HCT116 (cell line): ENCODE measurements around the gene GABRR3. TPM values are rescaled to one million over a fixed set of nuclear protein-coding genes. Genes with fewer than 3 reads are reported as not detected.

ENCODE experiments used
- ATAC-seq: fragments of 200-7000 bp; cut with Tn5 transposase; 2 replicates; pipeline ENCODE4 v1.9.1; 2020; ENCODE audit warnings: mild to moderate bottlenecking, moderate library complexity
- BruUV-seq: library from RNA; stranded (reverse); fragments of 400-500 nt; replicated peaks from 2 replicates; lab custom pipeline; 2021; lab: Mats Ljungman, UMichigan
- CTCF ChIA-PET: fragments of 300-600 bp; sonication (Branson Sonifier 250); formaldehyde crosslinking; loops from one replicate; lab custom pipeline; 2021; ENCODE audit warnings: antibody characterized with exemption; lab: Charles Lee
- POLR2A ChIA-PET: fragments of 300-600, 350-600 bp; sonication (Branson Sonifier 250); formaldehyde crosslinking; loops from one replicate; lab custom pipeline; 2021; ENCODE audit warnings: antibody characterized with exemption; lab: Charles Lee
- RAD21 ChIA-PET, 2 experiments: fragments of 300-600 bp; sonication (Branson Sonifier 250); formaldehyde crosslinking; loops; one replicate each; lab custom pipeline; 2023; ENCODE audit warnings: low total read pairs in 2 of 2; ENCODE audit not compliant: uncharacterized antibody in 2 of 2, unreplicated experiment in 2 of 2, low non-redundant PET in 1 of 2; lab: Charles Lee
- DNase-seq: peaks from one replicate; pipeline ENCODE4 v3.0.0-alpha.2; 2010; ENCODE audit warnings: low read depth, low spot score
- H2AFZ ChIP-seq: fragments of 200-600 bp; shearing (Covaris generic), sonication (generic); 2 replicates; pipeline ENCODE4 v1.6.1; 2017; ENCODE audit warnings: low read depth, mixed run types, mixed read lengths, antibody characterized with exemption, low read length; ENCODE audit not compliant: poor library complexity, severe bottlenecking
- H3K27ac ChIP-seq: 2 replicates; pipeline ENCODE4 v1.5.1; 2012; ENCODE audit warnings: low read depth, low read length
- H3K27me3 ChIP-seq: fragments of 200-600 bp; sonication (generic); 2 replicates; pipeline ENCODE4 v1.6.1; 2016; ENCODE audit warnings: mixed run types, low read length, mixed read lengths; ENCODE audit not compliant: insufficient read depth
- H3K36me3 ChIP-seq, 2 experiments: fragments of 200-500 bp in 1 of 2; fragments of 200-600 bp in 1 of 2; sonication (Bioruptor generic) in 1 of 2; sonication (generic) in 1 of 2; 2 replicates each; pipeline versions ENCODE4 v1.5.1 to v1.6.1; 2014 to 2016; ENCODE audit warnings: low read length in 2 of 2, inconsistent platforms in 1 of 2, mixed read lengths in 1 of 2, mixed run types in 1 of 2; ENCODE audit not compliant: insufficient read depth in 2 of 2, control insufficient read depth in 1 of 2
- H3K4me1 ChIP-seq, 2 experiments: fragments of 200-600 bp in 1 of 2; sonication (generic) in 1 of 2; 2 replicates each; pipeline versions ENCODE4 v1.5.1 to v1.6.1; 2012 to 2017; ENCODE audit warnings: low read length in 2 of 2, inconsistent platforms in 1 of 2, mild to moderate bottlenecking in 1 of 2, mixed read lengths in 1 of 2, mixed run types in 1 of 2, moderate library complexity in 1 of 2; ENCODE audit not compliant: insufficient read depth in 2 of 2, control insufficient read depth in 1 of 2
- H3K4me2 ChIP-seq: fragments of 200-600 bp; sonication (generic); 2 replicates; pipeline ENCODE4 v1.6.1; 2017; ENCODE audit warnings: mixed run types, low read length, mixed read lengths
- H3K4me3 ChIP-seq, 2 experiments: fragments of 200-600 bp in 1 of 2; sonication (generic) in 1 of 2; replicated peaks in 1 of 2; 2 replicates each; pipeline ENCODE4 v1.5.1; 2011 to 2016; ENCODE audit warnings: low read length in 2 of 2, control low read depth in 1 of 2, low read depth in 1 of 2, mild to moderate bottlenecking in 1 of 2, mixed read lengths in 1 of 2, mixed run types in 1 of 2
- H3K79me2 ChIP-seq: fragments of 200-600 bp; sonication (generic); 2 replicates; pipeline ENCODE4 v1.6.1; 2017; ENCODE audit warnings: mild to moderate bottlenecking, mixed run types, low read length, moderate library complexity, mixed read lengths; ENCODE audit not compliant: insufficient read depth
- H3K9ac ChIP-seq: fragments of 200-600 bp; sonication (generic); 2 replicates; pipeline ENCODE4 v1.6.1; 2016; ENCODE audit warnings: low read length, mixed read lengths
- H3K9me2 ChIP-seq: fragments of 200-600 bp; sonication (generic), shearing (Covaris generic); 2 replicates; pipeline ENCODE4 v1.6.1; 2017; ENCODE audit warnings: mixed run types, mild to moderate bottlenecking, moderate library complexity; ENCODE audit not compliant: insufficient read depth
- H3K9me3 ChIP-seq, 2 experiments: fragments of 200-500 bp in 1 of 2; fragments of 200-600 bp in 1 of 2; sonication (Bioruptor generic) in 1 of 2; sonication (generic) in 1 of 2; 2 replicates each; pipeline ENCODE4 v1.6.1; 2014 to 2017; ENCODE audit warnings: low read length in 2 of 2, mixed read lengths in 2 of 2, inconsistent platforms in 1 of 2, low read depth in 1 of 2, mild to moderate bottlenecking in 1 of 2, mixed run types in 1 of 2, moderate library complexity in 1 of 2; ENCODE audit not compliant: control insufficient read depth in 1 of 2, insufficient read depth in 1 of 2
- H4K20me1 ChIP-seq: fragments of 200-600 bp; sonication (generic), shearing (Covaris generic); 2 replicates; pipeline ENCODE4 v1.6.1; 2017; ENCODE audit warnings: mixed run types, mild to moderate bottlenecking, moderate library complexity; ENCODE audit not compliant: insufficient read depth
- ATF3 ChIP-seq: IDR thresholded peaks from 2 replicates; pipeline ENCODE4 v1.6.1; 2012
- CBX3 ChIP-seq: IDR thresholded peaks from 2 replicates; pipeline ENCODE4 v1.6.1; 2012; ENCODE audit warnings: low read depth
- CEBPB ChIP-seq: IDR thresholded peaks from 2 replicates; pipeline ENCODE4 v1.6.1; 2012; ENCODE audit warnings: low read depth
- ELF1 ChIP-seq: IDR thresholded peaks from 2 replicates; pipeline ENCODE4 v1.6.1; 2012; ENCODE audit warnings: low read depth, borderline replicate concordance
- EZH2phosphoT487 ChIP-seq: fragments of 200-600 bp; IDR thresholded peaks from 2 replicates; pipeline ENCODE4 v1.6.1; 2018; ENCODE audit warnings: antibody characterized with exemption, borderline replicate concordance
- JUND ChIP-seq: IDR thresholded peaks from 2 replicates; pipeline ENCODE4 v1.6.1; 2012
- POLR2A ChIP-seq: IDR thresholded peaks from 2 replicates; pipeline ENCODE4 v1.7.0; 2011; ENCODE audit warnings: borderline replicate concordance; ENCODE audit not compliant: insufficient read depth, insufficient read length; ENCODE audit errors: extremely low read depth
- POLR2AphosphoS5 ChIP-seq: IDR thresholded peaks from 2 replicates; pipeline ENCODE4 v1.6.1; 2011; ENCODE audit warnings: mild to moderate bottlenecking, low read depth, low read length, moderate library complexity
- RAD21 ChIP-seq: IDR thresholded peaks from 2 replicates; pipeline ENCODE4 v1.6.1; 2012; ENCODE audit warnings: low read depth, mild to moderate bottlenecking
- SIN3A ChIP-seq: IDR thresholded peaks from 2 replicates; pipeline ENCODE4 v1.6.1; 2012; ENCODE audit warnings: low read depth
- SP1 ChIP-seq: IDR thresholded peaks from 2 replicates; pipeline ENCODE4 v1.6.1; 2012; ENCODE audit warnings: low read depth
- SRF ChIP-seq: IDR thresholded peaks from 2 replicates; pipeline ENCODE4 v1.6.1; 2012; ENCODE audit warnings: low read depth
- TCF7L2 ChIP-seq: IDR thresholded peaks from 2 replicates; pipeline ENCODE4 v1.7.0; 2011; ENCODE audit warnings: borderline replicate concordance, inconsistent platforms; ENCODE audit not compliant: insufficient read depth, insufficient read length; ENCODE audit errors: extremely low read depth
- YY1 ChIP-seq: IDR thresholded peaks from 2 replicates; pipeline ENCODE4 v1.6.1; 2011; ENCODE audit warnings: low read length, low read depth, moderate library complexity, mild to moderate bottlenecking; ENCODE audit not compliant: insufficient replicate concordance; ENCODE audit errors: extremely low read depth
- ZBTB33 ChIP-seq: IDR thresholded peaks from 2 replicates; pipeline ENCODE4 v1.6.1; 2011; ENCODE audit warnings: mild to moderate bottlenecking, low read length, moderate library complexity; ENCODE audit not compliant: insufficient replicate concordance; ENCODE audit errors: extremely low read depth
- ZNF274 ChIP-seq: fragments of 200-500 bp; sonication (Bioruptor generic); IDR thresholded peaks from 2 replicates; pipeline ENCODE4 v1.6.1; 2014; ENCODE audit warnings: mild to moderate bottlenecking, low read depth, low read length, inconsistent platforms
- intact Hi-C: fragments of 100-400 bp; cut with micrococcal nuclease; formaldehyde crosslinking; loops from 2 replicates; pipeline ENCODE4 v1.10.0; 2022
- total RNA-seq: library from RNA; stranded (reverse); gene quantifications from one replicate; pipeline ENCODE4 v1.2.1, GENCODE V29; 2021; ENCODE audit not compliant: unreplicated experiment
- TF ChIP-seq, protein P1 (sequence below), 3 experiments: fragments of 200-600 bp in 1 of 3; sonication (generic) in 1 of 3; IDR thresholded peaks in 2 of 3; conservative IDR thresholded peaks in 1 of 3; 2 replicates each; pipeline ENCODE4 v1.5.1; 2012 to 2017; ENCODE audit warnings: low read depth in 2 of 3, low read length in 2 of 3, antibody characterized with exemption in 1 of 3, borderline replicate concordance in 1 of 3, control low read depth in 1 of 3, mild to moderate bottlenecking in 1 of 3, mixed read lengths in 1 of 3, mixed run types in 1 of 3, moderate library complexity in 1 of 3; ENCODE audit not compliant: insufficient read depth in 1 of 3

GABRR3 gene
- total RNA-seq, 1 experiment from 2014 or later = not detected

DNA sequence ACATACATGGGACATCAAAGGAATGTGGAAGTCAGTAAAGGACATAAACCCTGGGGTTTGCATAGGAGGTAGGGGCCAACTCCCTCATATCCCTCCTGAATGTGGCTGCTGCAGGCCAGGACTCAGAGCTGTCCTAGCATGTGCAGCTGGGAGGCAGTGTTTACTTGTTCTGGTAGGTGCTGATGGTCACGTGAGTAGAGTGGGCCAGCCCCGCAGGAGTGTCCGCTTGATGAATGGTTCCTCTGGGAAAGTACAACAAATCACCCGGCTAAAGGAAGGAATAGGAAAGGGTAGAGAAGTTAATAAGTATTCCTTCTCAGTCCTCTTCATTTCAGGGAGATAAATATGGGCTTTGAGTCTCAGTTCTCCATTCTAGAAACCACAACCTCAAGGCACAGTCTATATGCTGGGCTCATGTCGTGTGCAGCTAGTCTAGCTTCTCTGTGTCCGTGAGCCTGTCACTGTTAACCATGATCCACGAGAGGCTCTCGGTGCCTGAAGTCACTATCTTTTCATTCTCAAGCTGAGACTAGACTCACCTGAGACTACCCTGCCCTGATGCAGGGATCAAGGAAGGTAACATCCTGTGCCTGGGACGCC lies 80.8 kb downstream of the GABRR3 start (continued):
- TF ChIP-seq, protein P1, sequence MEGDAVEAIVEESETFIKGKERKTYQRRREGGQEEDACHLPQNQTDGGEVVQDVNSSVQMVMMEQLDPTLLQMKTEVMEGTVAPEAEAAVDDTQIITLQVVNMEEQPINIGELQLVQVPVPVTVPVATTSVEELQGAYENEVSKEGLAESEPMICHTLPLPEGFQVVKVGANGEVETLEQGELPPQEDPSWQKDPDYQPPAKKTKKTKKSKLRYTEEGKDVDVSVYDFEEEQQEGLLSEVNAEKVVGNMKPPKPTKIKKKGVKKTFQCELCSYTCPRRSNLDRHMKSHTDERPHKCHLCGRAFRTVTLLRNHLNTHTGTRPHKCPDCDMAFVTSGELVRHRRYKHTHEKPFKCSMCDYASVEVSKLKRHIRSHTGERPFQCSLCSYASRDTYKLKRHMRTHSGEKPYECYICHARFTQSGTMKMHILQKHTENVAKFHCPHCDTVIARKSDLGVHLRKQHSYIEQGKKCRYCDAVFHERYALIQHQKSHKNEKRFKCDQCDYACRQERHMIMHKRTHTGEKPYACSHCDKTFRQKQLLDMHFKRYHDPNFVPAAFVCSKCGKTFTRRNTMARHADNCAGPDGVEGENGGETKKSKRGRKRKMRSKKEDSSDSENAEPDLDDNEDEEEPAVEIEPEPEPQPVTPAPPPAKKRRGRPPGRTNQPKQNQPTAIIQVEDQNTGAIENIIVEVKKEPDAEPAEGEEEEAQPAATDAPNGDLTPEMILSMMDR (IDR thresholded peaks at IDR 0.05 in 2 of 3, conservative IDR thresholded peaks at IDR 0.05 in 1 of 3; ENCODE audit: borderline replicate concordance in 1 of 3, insufficient read depth in 1 of 3, low read depth in 2 of 3, low read length in 2 of 3) = no peak
- no peak for TF ChIP-seq ZNF274

GRCh38 chr3:97952872-97953271 lies 82.2 kb downstream of the GABRR3 start:
- no peaks in the 10 kb centered on the region for H3K27me3 ChIP-seq
- H3K9me3 ChIP-seq = no peaks in the 10 kb centered on the region
- H2AFZ ChIP-seq = no peak overlapping the region
- H4K20me1 ChIP-seq = no peaks in the 10 kb centered on the region
- intact Hi-C loops = no loop called here
- H3K9me2 ChIP-seq = no peaks in the 10 kb centered on the region
- no peak overlapping the region for H3K27ac ChIP-seq
- no peaks in the 10 kb centered on the region for H3K4me1 ChIP-seq
- ATAC-seq (no peak), DNase-seq (no peak)
- H3K9ac ChIP-seq = no peak overlapping the region
- H3K36me3 ChIP-seq = peaks cover 41 to 63% of the 10 kb centered on the region in 2 experiments; a peak in 3 of 4 replicates
- POLR2A ChIA-PET = no interaction called here
- peaks cover 12% of the 10 kb centered on the region; the same call in 1 of the 2 replicates for H3K79me2 ChIP-seq
- no TSS peak for BruUV-seq
- RAD21 ChIA-PET = no interaction called here
- H3K4me2 ChIP-seq = no peak overlapping the region
- CTCF ChIA-PET = no interaction called here
- no peak overlapping the region for H3K4me3 ChIP-seq
- TF ChIP-seq CEBPB = no peak
- no peak for TF ChIP-seq SIN3A
- no peak for TF ChIP-seq ELF1
- TF ChIP-seq ATF3 = no peak
- TF ChIP-seq YY1 = no peak
- TF ChIP-seq SP1 = no peak
- TF ChIP-seq ZBTB33 = no peak
- no peak for TF ChIP-seq TCF7L2
- no peak for TF ChIP-seq RAD21
- TF ChIP-seq, protein P1 (IDR thresholded peaks at IDR 0.05 in 2 of 3, conservative IDR thresholded peaks at IDR 0.05 in 1 of 3; ENCODE audit: borderline replicate concordance in 1 of 3, insufficient read depth in 1 of 3, low read depth in 2 of 3, low read length in 2 of 3) = no peak
- TF ChIP-seq SRF = no peak
- TF ChIP-seq POLR2AphosphoS5 = no peak
- TF ChIP-seq EZH2phosphoT487 = no peak
- TF ChIP-seq JUND = no peak
- no peak for TF ChIP-seq POLR2A
- TF ChIP-seq CBX3 = no peak
- TF ChIP-seq ZNF274 = no peak
